HG03520 (cell line): ENCODE results near the gene COG8.
A peak's percentile ranks its signal among the peaks of the same experiment; 100 is the strongest.
"Not testable (repeated sequence)": the region's sequence is repeated elsewhere in the genome, so short reads cannot be mapped to it uniquely, and the experiment has no call there.

Source experiments
- ATAC-seq: cut with Tn5 transposase; IDR thresholded peaks from one replicate; pipeline ENCODE4 v1.9.1; 2021; ENCODE audit warnings: mild to moderate bottlenecking, moderate library complexity; ENCODE audit not compliant: unreplicated experiment

COG8 gene

GRCh38 chr16:69339289-69340094 is at the start of gene COG8, which contains the start of gene NIP7:
TSS of gene COG8 (minus strand) at chr16:69339564. CDS start at chr16:69339552, 12 bp downstream.
TSS of gene NIP7 (plus strand) at chr16:69339772. CDS start at chr16:69339830, 58 bp downstream.
- peak; percentile 87 for ATAC-seq

GRCh38 chr16:69386596-69386995 is 47.2 kb upstream of the COG8 start:
- no peak for ATAC-seq

GRCh38 chr16:69384974-69385373 is 45.6 kb upstream of the COG8 start:
- ATAC-seq = no peak

- no peak for ATAC-seq
These were observed 43.1 kb upstream of the COG8 start for GRCh38 chr16:69382421-69382820.

GRCh38 chr16:69381231-69381630 is 41.9 kb upstream of the COG8 start:
- ATAC-seq = no peak

- ATAC-seq = no peak
These were observed 39.4 kb upstream of the COG8 start for GRCh38 chr16:69378760-69379159.

GRCh38 chr16:69378036-69378435 is 38.7 kb upstream of the COG8 start:
- no peak for ATAC-seq

- no peak for ATAC-seq
These were observed 37.2 kb upstream of the COG8 start for GRCh38 chr16:69376393-69377059.

- no peak for ATAC-seq
These were observed 33.7 kb upstream of the COG8 start for GRCh38 chr16:69373019-69373418.

- ATAC-seq = no peak
These were observed 32.2 kb upstream of the COG8 start for GRCh38 chr16:69371564-69371963.

- ATAC-seq = no peak
These were observed 29.5 kb upstream of the COG8 start for GRCh38 chr16:69368866-69369265.

- no peak for ATAC-seq
These were observed 28.6 kb upstream of the COG8 start for GRCh38 chr16:69367980-69368379.

- ATAC-seq = no peak
These were observed 27.1 kb upstream of the COG8 start for GRCh38 chr16:69366431-69366830.

- ATAC-seq = no peak
These were observed 26.5 kb upstream of the COG8 start for GRCh38 chr16:69365901-69366300.

- ATAC-seq = no peak
These were observed 24.7 kb upstream of the COG8 start for GRCh38 chr16:69364088-69364487.

GRCh38 chr16:69363281-69363717 is 23.9 kb upstream of the COG8 start:
- ATAC-seq = no peak

- ATAC-seq = not testable (repeated sequence)
These were observed 20.7 kb upstream of the COG8 start for GRCh38 chr16:69360070-69360469.

- ATAC-seq = no peak
These were observed 12.1 kb upstream of the COG8 start, which contains the start of gene TMED6 for GRCh38 chr16:69351309-69352027. TSS of gene TMED6 (minus strand) at chr16:69351786. CDS start at chr16:69351753, 33 bp downstream.

GRCh38 chr16:69350536-69351133 is 11.3 kb upstream of the COG8 start:
- ATAC-seq = no peak

- ATAC-seq = no peak
These were observed 10.2 kb upstream of the COG8 start for GRCh38 chr16:69349536-69349935.

- ATAC-seq = no peak
These were observed 8.9 kb upstream of the COG8 start for GRCh38 chr16:69348222-69348621.
